Heart left ventricle (tissue), 16 donors: Measurements from ENCODE around the gene TMEM94. TPM values are rescaled to one million over a fixed set of nuclear protein-coding genes. Genes with fewer than 3 reads are reported as not detected.

Experiments
- ATAC-seq, 4 donors: fragments of 200-7000 bp; cut with Tn5 transposase; one replicate each; pipeline ENCODE4 v1.9.1; 2020 to 2022; ENCODE audit warnings: moderate library complexity in 4 of 4, mild to moderate bottlenecking in 3 of 4, moderate number of reproducible peaks in 1 of 4
- DNase-seq, 5 donors: peaks; one replicate each; pipeline ENCODE4 v3.0.0-alpha.2; 2020
- H3K27ac ChIP-seq, 12 donors: fragments of 200-600 bp; sonication (generic) in 4 of 12; one replicate each; pipeline versions ENCODE4 v1.5.0 to v1.8.0; 2016 to 2022; ENCODE audit warnings: mild to moderate bottlenecking in 2 of 12
- H3K27me3 ChIP-seq, 9 donors: fragments of 200-600 bp; sonication (generic) in 2 of 9; one replicate each; pipeline versions ENCODE4 v1.5.1 to v1.8.0; 2016 to 2022; ENCODE audit warnings: mild to moderate bottlenecking in 3 of 9
- H3K36me3 ChIP-seq, 9 donors: fragments of 200-600 bp; sonication (generic) in 2 of 9; one replicate each; pipeline versions ENCODE4 v1.5.0 to v1.8.0; 2018 to 2022; ENCODE audit warnings: mild to moderate bottlenecking in 2 of 9
- H3K4me1 ChIP-seq, 12 donors: fragments of 200-600 bp; sonication (generic) in 4 of 12; one replicate each; pipeline versions ENCODE4 v1.5.0 to v1.8.0; 2016 to 2022; ENCODE audit warnings: mild to moderate bottlenecking in 3 of 12
- H3K4me3 ChIP-seq, 12 donors: fragments of 200-600 bp; sonication (generic) in 4 of 12; one replicate each; pipeline versions ENCODE4 v1.5.0 to v1.8.0; 2017 to 2022; ENCODE audit warnings: mild to moderate bottlenecking in 9 of 12, moderate library complexity in 4 of 12
- H3K9me3 ChIP-seq, 12 donors: fragments of 200-600 bp; sonication (generic) in 4 of 12; one replicate each; pipeline versions ENCODE4 v1.5.0 to v1.8.0; 2016 to 2022; ENCODE audit warnings: mild to moderate bottlenecking in 1 of 12
- CTCF ChIP-seq, 12 donors: fragments of 200-600 bp; sonication (generic) in 4 of 12; IDR thresholded peaks; one replicate each; pipeline versions ENCODE4 v1.5.0 to v1.8.0; 2018 to 2022; ENCODE audit warnings: antibody characterized with exemption in 12 of 12, mild to moderate bottlenecking in 5 of 12
- POLR2A ChIP-seq, 2 donors: fragments of 450-650 bp; IDR thresholded peaks; one replicate each; pipeline ENCODE4 v1.6.1; 2017; ENCODE audit warnings: antibody characterized with exemption in 2 of 2, mild to moderate bottlenecking in 2 of 2, moderate library complexity in 2 of 2
- WGBS, 4 donors: extraction: QIAGEN DNeasy Blood & Tissue Kit in 2 of 4; methylation state at CpG; one replicate each; pipeline versions ENCODE4 v1.1.5 to v1.1.7; 2013 to 2018; 5-methylcytosine and 5-hydroxymethylcytosine counted together
- intact Hi-C, 10 donors: fragments of 100-400 bp; cut with DNase I; formaldehyde crosslinking; loops; one replicate each; pipeline versions ENCODE4 v1.11.1 to v1.14.2; 2022
- polyA plus RNA-seq, 2 donors: library from polyadenylated mRNA; stranded (reverse); fragments of 200-250 nt; gene quantifications; one replicate each; pipeline ENCODE4 v1.2.3, GENCODE V29; 2013
- total RNA-seq, 9 donors: library from RNA; depleted of rRNA in 2 of 9; stranded (reverse); fragments of >200 nt in 2 of 9; fragmentation: NEBNext Ultra II Directional in 3 of 9; extraction: Animal tissue kit (Norgen Biotek cat#: 25700) in 3 of 9; gene quantifications; one replicate each; pipeline versions ENCODE4 v1.1.0 to v1.2.4, GENCODE V29; 2016 to 2023
- donor health status: ischemic (EF 13 %, LVEDD 7.1; RV severe dilation, severe dysfunction).
- donor health status: healthy with polysubstance abuse.
- donor health status: DM: no; HTN: yes; CAD: no.
- donor health status: DM: no; HTN: no; CAD: no.
- donor health status: ischemic (EF 25% LVEDD 6.9; RV normal size, moderate dysfunction).
- donor health status: ischemic (EF 25% LVEDD 5.7; RV mildly dilated, moderate dysfunction).
- donor health status: healthy.
- donor health status: DM: yes; HTN: yes; CAD: no.
- donor health status: ischemic (EF 35%, LVEDD 5.7; RV mildly dilated, moderate dysfunction).
- donor health status: nonischemic (EF 11% LVEDD 7.7; RV severe dilation, severe dysfunction).
- donor health status: DM: yes; HTN: yes; CAD: no.
- donor health status: PGD.
- donor health status: ischemic (EF 29% LVEDD 5.4; RV normal size, mild dysfunction).
- donor health status: nonischemic (EF 23%, LVEDD 6.1; RV moderate dilation, normal function).

Gene TMEM94
- total and polyA plus RNA-seq, 11 donors, result 34.1 to 130 (median 47.3) TPM

GRCh38 chr17:75496005-75496404 is 39.6 kb downstream of the TMEM94 start:
- intact Hi-C loops, result no loop called here
- H3K9me3 ChIP-seq, result no peaks in the 10 kb centered on the region
- no peak overlapping the region for H3K4me3 ChIP-seq
- TF ChIP-seq POLR2A (IDR thresholded peaks at IDR 0.05) (no peak), CTCF (IDR thresholded peaks at IDR 0.05) (no peak)
- H3K36me3 ChIP-seq, result peaks cover 0 to 99% (median 90%) of the 10 kb centered on the region in 9 donors
- 93 to 99% (median 95%) methylated on average over 6 to 11 of the region's 11 CpGs for WGBS, 4 donors
- ATAC-seq (no peak), DNase-seq (no peak)
- no peak overlapping the region for H3K27ac ChIP-seq
- peaks cover 0 to 37% (median 15%) of the 10 kb centered on the region in 12 donors for H3K4me1 ChIP-seq
- H3K27me3 ChIP-seq, result no peaks in the 10 kb centered on the region

GRCh38 chr17:75498039-75498725 is 41.7 kb downstream of the TMEM94 start:
- DNase-seq (peak in 1 of 5 donors; percentile 16), ATAC-seq (peak in 1 of 4 donors; percentile 12)
- intact Hi-C loops, result no loop called here
- no peaks in the 10 kb centered on the region for H3K9me3 ChIP-seq
- TF ChIP-seq POLR2A (IDR thresholded peaks at IDR 0.05), result no peak
- no peak for TF ChIP-seq CTCF (IDR thresholded peaks at IDR 0.05)
- H3K4me3 ChIP-seq, result no peak overlapping the region
- H3K27me3 ChIP-seq, result no peaks in the 10 kb centered on the region
- H3K27ac ChIP-seq, result peak overlapping the region in 8 of 12 donors; percentile 45 to 72 (median 59)
- WGBS, 4 donors, result 66 to 76% (median 71%) methylated on average over 16 to 21 of the region's 21 CpGs
- H3K36me3 ChIP-seq, result peaks cover 0 to 91% (median 79%) of the 10 kb centered on the region in 9 donors
- peaks cover 0 to 43% (median 19%) of the 10 kb centered on the region in 12 donors for H3K4me1 ChIP-seq

GRCh38 chr17:75498726-75499213 is 42.3 kb downstream of the TMEM94 start:
- Histone ChIP-seq H3K27me3 (no peaks in the 10 kb centered on the region), H3K36me3 (peaks cover 0 to 91% (median 79%) of the 10 kb centered on the region in 9 donors), H3K4me3 (no peak overlapping the region), H3K27ac (peak overlapping the region in 10 of 12 donors; percentile 45 to 75 (median 59)), H3K4me1 (peaks cover 0 to 43% (median 19%) of the 10 kb centered on the region in 12 donors), H3K9me3 (no peaks in the 10 kb centered on the region)
- 45 to 55% (median 50%) methylated on average over 13 to 16 of the region's 16 CpGs for WGBS, 4 donors
- intact Hi-C loops, result no loop called here
- ATAC-seq, result peak in 2 of 4 donors; percentile 3 to 16
- peak in 1 of 5 donors; percentile 65 for DNase-seq
- TF ChIP-seq CTCF (IDR thresholded peaks at IDR 0.05), result no peak
- TF ChIP-seq POLR2A (IDR thresholded peaks at IDR 0.05), result no peak

GRCh38 chr17:75499313-75500022 is 43.0 kb downstream of the TMEM94 start:
- DNase-seq, result peak in 1 of 5 donors; percentile 35
- Histone ChIP-seq H3K4me3 (no peak overlapping the region), H3K36me3 (peaks cover 0 to 90% (median 80%) of the 10 kb centered on the region in 9 donors), H3K4me1 (peaks cover 0 to 48% (median 19%) of the 10 kb centered on the region in 12 donors), H3K9me3 (no peaks in the 10 kb centered on the region), H3K27me3 (no peaks in the 10 kb centered on the region), H3K27ac (peak overlapping the region; percentile 28 to 75 (median 56))
- 48 to 73% (median 60%) methylated on average over 3 to 16 of the region's 16 CpGs for WGBS, 4 donors
- peak in 2 of 4 donors; percentile 6 for ATAC-seq
- TF ChIP-seq CTCF (IDR thresholded peaks at IDR 0.05) (no peak), POLR2A (IDR thresholded peaks at IDR 0.05) (no peak)
- intact Hi-C loops, result loop anchor here in 1 of 10 donors (5.0 kb wide), 1 partner anchor 42 kb away; the partner anchor contains the start of gene TMEM94
